Tibial nerve (tissue), 3 donors: ENCODE data around the gene ZNF736.

ENCODE experiments used
- CTCF ChIP-seq, 5 experiments: fragments of 200-600 bp in 3 of 5; fragments of 450-650 bp in 2 of 5; sonication (generic) in 3 of 5; IDR thresholded peaks; one replicate each; pipeline ENCODE4 v1.5.1; 2016 to 2019; ENCODE audit warnings: antibody characterized with exemption in 5 of 5, mild to moderate bottlenecking in 3 of 5, moderate library complexity in 2 of 5
- POLR2A ChIP-seq, 2 donors: fragments of 450-650 bp; IDR thresholded peaks; one replicate each; pipeline ENCODE4 v1.6.1; 2017; ENCODE audit warnings: antibody characterized with exemption in 2 of 2, mild to moderate bottlenecking in 2 of 2, moderate library complexity in 2 of 2

- TF ChIP-seq CTCF (IDR thresholded peaks at IDR 0.05): no peak
- TF ChIP-seq POLR2A (IDR thresholded peaks at IDR 0.05): no peak
Observed at GRCh38 chr7:64300641-64301405, 12.9 kb upstream of the ZNF736 start.
